ENCODE measurements around the gene TENT5A. TPM values are rescaled to one million over a fixed set of nuclear protein-coding genes. Genes with fewer than 3 reads are reported as not detected.

The TENT5A gene
- total RNA-seq, 1 donor, result 40.0 TPM

- no peak for TF ChIP-seq CTCF (IDR thresholded peaks at IDR 0.05; ENCODE audit: insufficient read depth, low read length)
Observed at GRCh38 chr6:81727876-81728517, 24.5 kb downstream of the TENT5A start.

GRCh38 chr6:81725127-81725526 is 27.4 kb downstream of the TENT5A start:
- no peak overlapping the region for H3K4me3 ChIP-seq (ENCODE audit: low read depth, low read length)
- TF ChIP-seq CTCF (IDR thresholded peaks at IDR 0.05; ENCODE audit: insufficient read depth, low read length), result no peak
- no peak for DNase-seq (ENCODE audit: low read depth)

More at GRCh38 chr6:81727876-81728517, 24.5 kb downstream of the TENT5A start:
- no peak for DNase-seq (ENCODE audit: low read depth)
- no peak overlapping the region for H3K4me3 ChIP-seq (ENCODE audit: low read depth, low read length)

GRCh38 chr6:81722506-81723223 is 29.8 kb downstream of the TENT5A start:
- H3K4me3 ChIP-seq (ENCODE audit: low read depth, low read length), result no peak overlapping the region
- no peak for DNase-seq (ENCODE audit: low read depth)
- no peak for TF ChIP-seq CTCF (IDR thresholded peaks at IDR 0.05; ENCODE audit: insufficient read depth, low read length)

- TF ChIP-seq CTCF (IDR thresholded peaks at IDR 0.05; ENCODE audit: insufficient read depth, low read length), result no peak
- no peak overlapping the region for H3K4me3 ChIP-seq (ENCODE audit: low read depth, low read length)
- no peak for DNase-seq (ENCODE audit: low read depth)
Observed at GRCh38 chr6:81720427-81720826, 32.1 kb downstream of the TENT5A start.

- no peak for TF ChIP-seq CTCF (IDR thresholded peaks at IDR 0.05; ENCODE audit: insufficient read depth, low read length)
- no peak overlapping the region for H3K4me3 ChIP-seq (ENCODE audit: low read depth, low read length)
- DNase-seq (ENCODE audit: low read depth), result peak; percentile 45
Observed at GRCh38 chr6:81718126-81718525, 34.4 kb downstream of the TENT5A start.

- no peak for DNase-seq (ENCODE audit: low read depth)
- TF ChIP-seq CTCF (IDR thresholded peaks at IDR 0.05; ENCODE audit: insufficient read depth, low read length), result no peak
- no peak overlapping the region for H3K4me3 ChIP-seq (ENCODE audit: low read depth, low read length)
Observed at GRCh38 chr6:81714684-81715083, 37.8 kb downstream of the TENT5A start.
